SK-N-DZ (cell line): ENCODE measurements around the gene COMMD2. TPM values are rescaled to one million over a fixed set of nuclear protein-coding genes. Genes with fewer than 3 reads are reported as not detected.

ENCODE experiments used
- DNase-seq: peaks from one replicate; pipeline ENCODE4 v3.0.0-alpha.2; 2015; ENCODE audit warnings: low spot score
- polyA plus RNA-seq, 2 experiments: library from polyadenylated mRNA; depleted of rRNA; stranded (reverse); fragments of >200 nt; gene quantifications; 2 replicates each; pipeline ENCODE4 v1.2.3, GENCODE V29; 2014

Gene COMMD2
- 83.3 and 91.8 TPM in 2 replicates for polyA plus RNA-seq (2014; cell fraction: cytosol; rRNA removed)
- polyA plus RNA-seq (2014; cell fraction: nucleus; rRNA removed), result 25.7 and 50.8 TPM in 2 replicates

DNA sequence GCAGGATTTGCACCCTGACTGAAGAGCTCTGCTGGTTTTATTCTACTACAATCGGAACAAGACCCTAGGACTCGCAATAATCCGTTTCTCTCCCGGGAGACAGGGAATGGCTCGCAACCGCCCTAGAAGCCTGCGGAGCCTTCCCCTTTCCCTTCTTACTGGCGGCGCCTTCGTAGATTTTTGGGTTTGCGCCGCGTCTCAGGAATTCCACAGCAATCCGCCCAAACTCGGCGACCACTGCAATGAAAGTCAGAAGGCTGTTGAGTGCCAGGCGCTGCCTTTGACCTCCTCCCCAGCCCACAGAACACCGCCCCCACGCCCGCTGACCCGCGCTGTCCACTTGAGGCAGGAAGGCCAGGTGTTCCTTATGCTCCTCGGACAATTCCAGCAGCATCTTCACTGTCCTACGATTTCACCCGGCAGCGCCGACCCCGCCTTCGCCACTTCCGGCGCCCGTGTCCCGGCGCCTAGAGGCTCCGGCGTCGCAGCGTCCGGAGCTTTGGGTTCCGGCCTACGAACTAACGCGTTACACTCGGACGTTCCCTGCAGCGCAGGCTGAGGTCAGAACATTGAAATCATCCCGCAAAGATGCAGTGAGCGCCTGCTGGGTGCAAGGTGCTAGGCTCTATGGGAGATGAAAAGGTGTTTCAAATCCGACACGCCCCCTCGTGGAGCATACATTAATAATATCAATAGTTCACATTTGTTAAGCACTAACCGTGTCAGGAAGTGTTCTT is at the start of gene COMMD2:
TSS of gene COMMD2 (minus strand) at position 439 of the 737 bp plus-strand sequence. CDS start at position 394, 45 bp downstream.
- DNase-seq, result peak; percentile 95

DNA sequence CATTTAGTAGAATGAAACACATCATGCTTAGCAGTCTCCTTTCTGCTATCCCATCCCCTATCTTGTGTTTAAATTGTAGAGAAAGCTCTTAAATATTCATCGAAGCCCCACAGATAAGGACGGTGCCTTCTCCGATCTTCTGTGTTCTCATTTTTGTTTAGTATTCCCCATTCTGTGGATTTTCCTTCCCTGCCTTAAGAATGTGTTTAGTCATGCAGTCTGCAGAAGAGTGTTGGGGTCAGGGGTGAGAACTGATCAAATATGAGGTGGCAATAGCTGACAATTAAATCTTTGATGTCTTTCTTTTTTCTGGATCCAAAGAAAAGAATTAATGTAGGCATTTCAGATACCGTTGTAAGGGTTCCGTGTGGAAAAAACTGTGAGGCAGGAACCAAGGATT is 49.4 kb upstream of the COMMD2 start:
- DNase-seq, result no peak

- no peak for DNase-seq
These were observed 48.9 kb upstream of the COMMD2 start for GRCh38 chr3:149801195-149801594.

GRCh38 chr3:149800693-149801092 is 48.4 kb upstream of the COMMD2 start:
- DNase-seq, result no peak

GRCh38 chr3:149796026-149796425 is 43.7 kb upstream of the COMMD2 start:
- no peak for DNase-seq

DNA sequence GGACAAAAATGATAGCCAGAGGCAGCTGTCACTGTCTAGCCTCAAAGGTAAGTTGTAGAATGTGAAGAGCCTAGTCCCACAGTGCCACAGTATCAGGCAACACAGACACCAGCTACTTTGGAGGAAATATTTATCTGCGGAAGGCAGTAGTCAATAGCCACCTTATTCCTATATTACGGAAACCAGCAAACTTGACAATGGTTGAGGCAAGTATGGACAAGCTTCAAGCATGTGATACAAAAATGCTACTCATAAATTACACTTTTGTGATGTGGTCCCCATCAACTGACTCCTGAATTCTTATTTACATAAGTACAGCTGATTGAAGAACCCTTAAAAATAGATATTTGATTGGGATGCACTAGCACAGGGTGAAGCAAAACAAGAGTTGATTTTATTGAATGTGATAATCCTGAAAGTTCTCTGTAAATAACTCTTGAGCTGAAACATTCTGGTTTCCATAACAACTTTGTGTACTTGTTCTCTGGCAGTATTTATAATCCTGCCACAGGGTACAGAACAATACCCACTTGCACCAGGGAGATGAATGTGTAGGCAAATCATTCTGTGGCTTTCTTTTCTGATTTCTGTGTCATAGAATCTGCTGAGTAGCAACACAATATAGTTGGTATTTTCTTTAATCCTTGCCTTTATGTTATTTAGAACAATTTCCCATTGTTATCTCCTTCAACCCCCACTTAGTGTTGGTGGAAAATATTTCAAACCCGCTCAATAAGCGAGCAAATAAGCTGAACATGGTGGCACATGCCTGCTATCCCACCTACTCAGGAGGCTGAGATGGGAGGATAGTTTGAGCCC is 40.4 kb upstream of the COMMD2 start, which contains the start of gene ANKUB1:
TSS of gene ANKUB1 (minus strand) at position 103 of the 819 bp plus-strand sequence. CDS start 188 bp downstream, outside the sequence.
- DNase-seq, result no peak

GRCh38 chr3:149790698-149791097 is 38.4 kb upstream of the COMMD2 start:
- no peak for DNase-seq

- no peak for DNase-seq
These were observed 38.0 kb upstream of the COMMD2 start for GRCh38 chr3:149790268-149790667.

DNA sequence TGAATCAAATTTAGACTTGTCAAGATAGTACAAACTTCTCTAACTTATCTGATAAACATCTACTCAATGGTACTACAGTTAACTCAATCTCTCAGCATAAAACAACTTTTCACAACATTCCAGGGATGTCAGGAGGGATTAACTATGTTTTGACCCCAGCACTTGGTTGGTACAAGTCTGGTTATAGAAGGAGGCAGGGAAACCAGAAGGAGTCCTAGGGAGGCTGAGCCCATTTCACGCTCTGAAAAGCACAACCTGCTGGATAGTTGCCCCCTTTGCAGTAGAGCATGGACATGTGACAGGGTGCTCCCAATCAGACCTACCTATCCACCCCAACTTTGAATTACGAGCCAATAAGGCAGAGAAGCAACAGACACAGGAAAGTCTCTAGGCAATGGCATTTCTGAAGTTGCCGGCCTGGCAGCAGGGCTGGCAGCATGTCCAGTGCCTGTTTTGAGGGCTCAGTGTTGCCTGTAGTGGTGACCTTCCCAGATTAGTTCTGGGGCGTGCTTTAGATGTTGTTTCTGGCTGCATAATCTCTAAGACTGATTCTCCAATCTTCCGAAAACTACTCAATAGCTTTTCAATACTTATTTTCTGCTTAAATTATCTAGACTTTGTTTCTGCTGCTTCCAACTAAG is 31.9 kb upstream of the COMMD2 start:
- DNase-seq, result no peak

- no peak for DNase-seq
These were observed 31.3 kb upstream of the COMMD2 start for GRCh38 chr3:149783576-149783975.

GRCh38 chr3:149781741-149782140 is 29.5 kb upstream of the COMMD2 start:
- DNase-seq, result no peak

DNA sequence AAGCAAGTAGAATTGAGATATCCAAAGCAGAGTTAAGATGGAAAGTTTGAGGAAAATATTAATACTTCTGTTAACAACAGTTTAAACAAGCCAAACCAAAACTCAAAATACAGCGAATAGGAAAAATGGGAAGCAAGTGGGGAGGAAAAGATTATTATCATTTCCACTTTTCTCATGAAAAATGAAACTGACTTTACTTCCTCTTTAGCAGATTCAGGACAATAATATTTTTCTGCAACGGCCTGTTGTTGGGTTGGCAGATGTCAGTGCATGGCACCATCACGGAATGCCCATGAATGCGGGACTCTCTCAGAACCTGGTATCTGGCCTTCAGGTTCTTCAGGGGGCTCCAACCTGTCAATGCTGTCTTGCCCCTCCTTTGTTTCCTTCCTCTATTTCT is 28.9 kb upstream of the COMMD2 start:
- DNase-seq, result no peak

DNA sequence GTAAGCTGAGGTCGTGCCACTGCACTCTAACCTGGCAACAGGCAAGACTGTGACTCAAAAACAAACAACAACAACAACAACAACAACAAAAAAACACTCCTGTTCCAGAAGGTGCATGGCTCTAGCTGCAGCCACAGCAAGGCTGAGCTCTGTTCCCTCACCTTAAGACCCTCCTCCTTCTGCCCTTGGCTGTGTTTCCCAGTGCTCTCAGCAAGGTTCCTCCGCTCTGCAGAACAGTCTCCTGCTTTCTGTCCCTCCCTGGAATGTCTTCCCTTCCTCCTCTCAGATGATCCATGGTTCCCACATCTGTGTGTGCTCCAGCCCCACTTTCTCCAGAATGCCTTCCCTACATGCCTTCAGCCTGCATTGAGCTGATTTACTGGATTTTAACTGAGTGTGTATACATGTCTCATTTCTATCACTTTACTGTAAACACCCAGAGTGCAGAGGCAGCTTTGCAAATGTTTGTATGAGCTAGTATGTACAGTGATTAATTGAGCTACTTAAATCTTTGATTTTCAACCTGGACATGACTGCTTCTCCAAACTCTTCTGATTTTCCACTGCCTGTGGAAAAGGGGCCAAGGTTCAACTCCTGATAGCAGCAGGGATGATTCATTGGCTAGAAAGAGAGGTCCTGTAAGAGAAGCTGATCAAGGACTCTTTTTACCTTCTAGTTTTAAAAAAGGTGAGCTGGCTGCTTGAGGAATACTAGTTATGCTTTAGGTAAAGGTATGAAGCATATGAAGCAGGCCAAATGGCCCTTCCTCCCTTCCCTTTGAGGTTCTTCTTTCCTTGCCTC is 25.3 kb upstream of the COMMD2 start:
- no peak for DNase-seq

GRCh38 chr3:149776170-149776569 is 23.9 kb upstream of the COMMD2 start:
- DNase-seq, result no peak

DNA sequence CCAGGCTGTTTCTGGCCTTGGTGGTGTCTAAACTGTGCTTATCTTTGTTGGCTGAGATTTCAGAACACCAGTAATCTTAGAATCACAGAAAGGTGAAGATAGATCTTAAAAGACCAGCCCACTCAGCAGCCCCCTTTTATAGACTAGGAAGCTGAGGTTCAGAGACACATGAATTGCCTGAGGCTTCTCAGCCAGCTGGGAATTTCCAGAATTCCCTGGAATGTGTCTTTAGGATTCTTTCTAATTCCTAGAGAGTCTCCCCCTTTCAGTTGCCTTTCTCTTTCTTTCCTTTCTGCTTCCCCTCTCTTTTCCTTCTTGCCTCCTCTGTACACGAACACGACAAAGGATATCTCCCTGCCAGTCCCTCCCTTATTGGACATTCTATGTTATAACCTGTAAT is 20.6 kb upstream of the COMMD2 start:
- no peak for DNase-seq

DNA sequence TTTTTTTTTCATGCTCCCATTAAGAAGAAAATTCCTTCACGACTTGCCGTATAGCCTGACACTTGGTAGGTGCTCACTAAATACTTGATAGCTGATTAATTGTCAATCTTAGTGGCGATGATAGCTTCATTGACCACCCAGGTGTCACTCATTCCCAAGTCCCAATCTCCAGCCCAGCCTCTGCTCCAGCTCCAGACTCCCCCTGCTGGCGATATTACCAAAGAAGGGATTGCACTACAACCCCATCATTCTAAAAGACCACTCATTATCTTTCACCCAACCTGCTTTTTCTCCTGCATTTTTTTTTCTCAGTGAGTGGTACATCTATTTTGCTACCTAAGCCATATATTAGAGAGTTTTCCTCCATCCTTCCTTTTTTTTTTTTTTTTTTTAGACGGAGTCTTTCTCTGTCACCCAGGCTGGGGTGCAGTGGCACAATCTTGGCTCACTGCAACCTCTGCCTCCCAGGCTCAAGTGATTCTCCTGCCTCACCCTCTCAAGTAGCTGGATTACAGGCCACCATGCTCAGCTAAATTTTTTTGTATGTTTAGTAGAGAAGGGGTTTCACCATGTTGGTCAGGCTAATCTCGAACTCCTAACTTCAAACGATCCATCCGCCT is 19.5 kb upstream of the COMMD2 start:
- DNase-seq, result peak; percentile 48

- DNase-seq, result no peak
These were observed 18.0 kb upstream of the COMMD2 start for GRCh38 chr3:149770246-149770645.

- no peak for DNase-seq
These were observed 16.4 kb upstream of the COMMD2 start for GRCh38 chr3:149768704-149769103.

DNA sequence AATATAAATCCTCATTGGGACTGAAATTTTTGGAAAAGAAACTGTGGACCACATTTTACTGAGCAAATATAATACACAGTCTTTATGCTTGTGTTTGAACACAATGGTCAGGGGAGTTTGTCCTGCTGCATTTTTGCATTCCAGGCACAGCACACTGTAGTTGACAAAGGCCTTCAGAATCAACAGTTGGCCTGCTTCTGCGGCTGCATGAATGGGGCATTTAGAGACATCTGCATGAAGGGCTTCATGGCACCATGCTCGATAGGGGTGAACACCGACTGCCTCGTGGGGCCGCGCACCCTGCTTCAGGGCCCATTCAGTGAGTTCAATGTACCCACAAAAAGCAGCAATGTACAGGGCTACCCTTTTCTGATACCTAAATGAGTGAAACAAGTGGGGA is 15.4 kb upstream of the COMMD2 start:
- DNase-seq, result no peak

- DNase-seq, result no peak
These were observed 13.6 kb upstream of the COMMD2 start for GRCh38 chr3:149765762-149766334.
